ENCODE measurements around the gene ADA. TPM values are rescaled to one million over a fixed set of nuclear protein-coding genes. Genes with fewer than 3 reads are reported as not detected.

The ADA gene
- 44.1 and 49.4 TPM in 2 replicates for total RNA-seq

DNA sequence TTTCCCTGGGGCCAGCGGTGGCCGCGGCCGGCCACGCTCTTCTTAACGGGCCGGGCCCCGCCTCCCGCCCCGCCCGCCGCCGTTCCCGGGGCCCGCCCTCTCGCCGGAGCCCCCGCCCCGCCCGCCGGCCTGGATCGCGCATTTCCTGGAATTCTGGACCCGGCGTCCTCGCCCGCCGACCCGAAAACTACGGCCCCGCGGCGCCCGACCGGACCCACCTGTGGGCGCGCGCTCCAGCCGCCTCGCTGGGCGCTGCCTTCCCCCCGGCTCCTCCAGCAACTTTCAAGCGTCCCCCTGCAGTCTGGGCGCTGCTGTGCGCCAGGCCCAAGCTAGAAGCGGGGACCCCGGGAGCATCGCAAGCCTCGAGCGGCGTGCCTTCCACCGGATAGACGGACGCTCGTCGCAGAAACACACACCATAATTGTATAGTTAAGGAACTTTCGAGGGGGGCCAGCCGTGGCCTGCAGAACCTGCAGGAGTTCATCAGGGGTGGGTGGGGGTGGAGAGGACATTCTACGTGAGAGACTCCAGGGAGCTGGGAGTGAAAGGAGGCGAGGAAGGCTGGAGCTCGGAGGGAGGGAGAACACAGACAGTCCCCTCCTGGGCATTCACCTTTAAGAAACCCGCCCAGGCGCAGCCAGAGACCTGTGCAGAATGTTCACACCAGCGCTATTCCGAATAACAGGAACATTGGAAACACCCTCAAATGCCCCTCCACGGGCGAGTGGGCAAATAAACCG lies at the start of gene ADA:
Gene ADA (minus strand): TSS at position 16 of the 740 bp plus-strand sequence. CDS start 92 bp downstream, outside the sequence.

DNA sequence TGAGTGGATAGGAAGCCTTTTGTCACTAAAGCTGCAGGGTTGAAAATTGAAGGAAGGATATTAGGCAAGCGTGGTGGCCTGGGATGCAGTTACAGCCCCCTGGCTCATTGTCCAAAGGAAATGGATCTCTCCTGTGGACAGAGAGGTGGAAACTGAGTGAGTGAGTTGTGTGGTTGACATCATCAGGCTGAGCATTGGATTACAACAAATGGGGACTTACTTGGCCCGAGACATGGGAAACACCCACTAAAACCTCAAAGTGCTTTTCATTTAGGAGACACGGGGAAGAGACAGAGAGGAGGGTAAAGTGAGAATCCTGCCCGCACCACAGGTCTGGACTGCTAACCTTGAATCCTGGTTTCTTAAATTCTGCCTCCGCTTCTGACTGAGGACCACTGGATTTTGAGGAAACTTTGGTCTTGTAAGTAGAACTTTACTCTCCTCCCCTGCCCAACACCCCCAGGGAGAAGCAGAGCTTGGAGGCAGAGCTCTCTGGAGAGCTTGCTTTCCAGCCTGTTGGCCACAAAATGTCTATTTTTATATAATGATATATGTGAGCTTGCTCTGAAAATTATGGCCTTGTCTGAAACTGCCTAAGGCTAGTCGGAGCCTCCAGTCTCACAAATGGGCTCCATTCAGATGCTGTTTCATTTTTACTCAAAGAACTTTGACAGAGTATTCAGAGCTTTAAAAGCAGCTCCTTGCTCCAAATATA lies 69.0 kb downstream of the ADA start, which contains the start of gene PKIG:
Gene PKIG (plus strand): TSS at position 269 of the 715 bp plus-strand sequence. CDS start 31,978 bp downstream, outside the sequence.

Other genes with a start within 250 kb of the ADA start
- 3.8 and 5.2 TPM in 2 replicates for gene TTPAL, start 175.8 kb downstream of the ADA start, total RNA-seq
- gene SERINC3, start 129.6 kb downstream of the ADA start, total RNA-seq, result 59.8 and 69.6 TPM in 2 replicates
- 194 and 363 TPM in 2 replicates for gene PKIG, start 69.1 kb downstream of the ADA start, total RNA-seq
- gene CCN5, start 63.7 kb upstream of the ADA start, total RNA-seq, result not detected in 2 replicates
- under 0.01 TPM in 1 of 2 replicates, not detected in the other for gene KCNK15, start 94.2 kb upstream of the ADA start, total RNA-seq
- not detected in 2 replicates for gene RIMS4, start 158.8 kb upstream of the ADA start, total RNA-seq
- gene YWHAB, start 234.0 kb upstream of the ADA start, total RNA-seq, result 125 and 134 TPM in 2 replicates

Data from epithelial cell of umbilical artery (primary cell).